IMR-90 (cell line): ENCODE data around the gene RFX2. TPM values are rescaled to one million over a fixed set of nuclear protein-coding genes. Genes with fewer than 3 reads are reported as not detected.

Experiments used
- ATAC-seq: fragments of 200-7000 bp; cut with Tn5 transposase; 2 replicates; pipeline ENCODE4 v1.9.1; 2020; ENCODE audit warnings: low read depth, mild to moderate bottlenecking, moderate library complexity
- BruUV-seq: library from RNA; stranded (reverse); fragments of 400-500 nt; replicated peaks from 2 replicates; lab custom pipeline; 2021; lab: Mats Ljungman, UMichigan
- CTCF ChIA-PET: fragments of 300-600 bp; formaldehyde crosslinking; extraction: SDS; loops from one replicate; lab custom pipeline; 2021; ENCODE audit warnings: antibody characterized with exemption; lab: Yijun Ruan, JAX
- POLR2A ChIA-PET: fragments of 300-600 bp; sonication (Branson Sonifier 250); formaldehyde crosslinking; loops from one replicate; lab custom pipeline; 2022; ENCODE audit warnings: antibody characterized with exemption; ENCODE audit not compliant: unreplicated experiment; lab: Charles Lee
- DNase-seq: peaks from one replicate; pipeline ENCODE4 v3.0.0; 2013
- H2AFZ ChIP-seq: replicated peaks from 2 replicates; pipeline ENCODE3; 2013; ENCODE audit warnings: low read length, mild to moderate bottlenecking; ENCODE audit not compliant: poor library complexity
- H2AK5ac ChIP-seq: 2 replicates; pipeline ENCODE4 v1.6.1; 2013; ENCODE audit warnings: low read depth, low read length, inconsistent platforms
- H2AK9ac ChIP-seq: replicated peaks from 2 replicates; pipeline ENCODE3; 2013; ENCODE audit warnings: mild to moderate bottlenecking, low read depth, low read length, moderate library complexity; ENCODE audit not compliant: poor library complexity
- H2BK120ac ChIP-seq: 2 replicates; pipeline ENCODE4 v1.6.1; 2013; ENCODE audit warnings: low read depth, low read length, inconsistent platforms
- H2BK15ac ChIP-seq: 3 replicates; pipeline ENCODE4 v1.6.1; 2013; ENCODE audit warnings: low read depth, low read length, inconsistent platforms
- H2BK20ac ChIP-seq: 2 replicates; pipeline ENCODE4 v1.6.1; 2013; ENCODE audit warnings: low read depth, mild to moderate bottlenecking, inconsistent platforms, low read length, moderate library complexity
- H2BK5ac ChIP-seq: 2 replicates; pipeline ENCODE4 v1.6.1; 2013; ENCODE audit warnings: mild to moderate bottlenecking, low read depth, low read length, inconsistent platforms; ENCODE audit not compliant: poor library complexity, severe bottlenecking
- H3K14ac ChIP-seq: replicated peaks from 2 replicates; pipeline ENCODE4 v1.6.1; 2013; ENCODE audit warnings: low read depth, low read length, inconsistent platforms
- H3K18ac ChIP-seq: 2 replicates; pipeline ENCODE4 v1.6.1; 2013; ENCODE audit warnings: low read depth, low read length, control low read depth
- H3K23ac ChIP-seq: 2 replicates; pipeline ENCODE4 v1.6.1; 2013; ENCODE audit warnings: low read depth, low read length, inconsistent platforms
- H3K27ac ChIP-seq: 2 replicates; pipeline ENCODE4 v1.5.1; 2013; ENCODE audit warnings: mild to moderate bottlenecking, control low read depth, low read length; ENCODE audit not compliant: insufficient read depth
- H3K27me3 ChIP-seq: 2 replicates; pipeline ENCODE4 v1.6.1; 2013; ENCODE audit warnings: low read length; ENCODE audit not compliant: control insufficient read depth, insufficient read depth
- H3K36me3 ChIP-seq: 2 replicates; pipeline ENCODE4 v1.6.1; 2013; ENCODE audit warnings: low read length, mixed read lengths; ENCODE audit not compliant: control insufficient read depth, insufficient read depth
- H3K4ac ChIP-seq: 2 replicates; pipeline ENCODE4 v1.6.1; 2013; ENCODE audit warnings: low read depth, low read length, inconsistent platforms
- H3K4me1 ChIP-seq: 2 replicates; pipeline ENCODE4 v1.6.1; 2013; ENCODE audit warnings: low read length, mixed read lengths; ENCODE audit not compliant: control insufficient read depth, insufficient read depth
- H3K4me2 ChIP-seq: 2 replicates; pipeline ENCODE4 v1.6.1; 2013; ENCODE audit warnings: low read depth, mild to moderate bottlenecking, control low read depth, low read length, moderate library complexity
- H3K4me3 ChIP-seq: 2 replicates; pipeline ENCODE4 v1.5.1; 2013; ENCODE audit warnings: low read depth, mild to moderate bottlenecking, control low read depth, low read length, moderate library complexity; ENCODE audit not compliant: insufficient read depth
- H3K56ac ChIP-seq: 2 replicates; pipeline ENCODE4 v1.6.1; 2013; ENCODE audit warnings: low read length, inconsistent platforms; ENCODE audit not compliant: insufficient read depth; ENCODE audit errors: extremely low read depth
- H3K79me1 ChIP-seq, 2 experiments: 2 replicates each; pipeline ENCODE4 v1.6.1; 2013; ENCODE audit warnings: low read length in 2 of 2, inconsistent platforms in 1 of 2, low read depth in 1 of 2
- H3K9ac ChIP-seq: 2 replicates; pipeline ENCODE4 v1.6.1; 2013; ENCODE audit warnings: low read depth, low read length, control low read depth
- H3K9me1 ChIP-seq: 2 replicates; pipeline ENCODE4 v1.6.1; 2013; ENCODE audit warnings: low read length, inconsistent platforms; ENCODE audit not compliant: insufficient read depth
- H3K9me3 ChIP-seq: 2 replicates; pipeline ENCODE4 v1.6.1; 2013; ENCODE audit warnings: low read length; ENCODE audit not compliant: control insufficient read depth, insufficient read depth
- H4K20me1 ChIP-seq: 2 replicates; pipeline ENCODE4 v1.6.1; 2013; ENCODE audit warnings: low read length, inconsistent platforms; ENCODE audit not compliant: insufficient read depth
- H4K5ac ChIP-seq: 2 replicates; pipeline ENCODE4 v1.6.1; 2013; ENCODE audit warnings: mild to moderate bottlenecking, low read depth, low read length, control low read depth
- H4K8ac ChIP-seq, 2 experiments: 2 replicates each; pipeline ENCODE4 v1.6.1; 2013; ENCODE audit warnings: low read depth in 2 of 2, low read length in 2 of 2, control low read depth in 1 of 2, inconsistent platforms in 1 of 2
- H4K91ac ChIP-seq: 2 replicates; pipeline ENCODE4 v1.6.1; 2013; ENCODE audit warnings: low read depth, low read length, inconsistent platforms; ENCODE audit not compliant: insufficient read depth
- BHLHE40 ChIP-seq: fragments of 150-350 bp; IDR thresholded peaks from 2 replicates; pipeline ENCODE4 v1.6.1; 2016; ENCODE audit warnings: mild to moderate bottlenecking, low read depth, low read length
- CEBPB ChIP-seq: IDR thresholded peaks from 2 replicates; pipeline ENCODE4 v1.6.1; 2012; ENCODE audit warnings: low read depth, low read length, improper control_type of control experiment
- CTCF ChIP-seq: conservative IDR thresholded peaks from 2 replicates; pipeline ENCODE4 v1.5.1; 2012; ENCODE audit warnings: mild to moderate bottlenecking, low read depth, low read length, improper control_type of control experiment
- MAZ ChIP-seq: IDR thresholded peaks from 2 replicates; pipeline ENCODE4 v1.6.1; 2012; ENCODE audit warnings: low read depth, mild to moderate bottlenecking, low read length, improper control_type of control experiment, moderate library complexity, borderline replicate concordance
- RAD21 ChIP-seq: IDR thresholded peaks from 2 replicates; pipeline ENCODE4 v1.6.1; 2012; ENCODE audit warnings: low read length, improper control_type of control experiment
- RCOR1 ChIP-seq: IDR thresholded peaks from 2 replicates; pipeline ENCODE4 v1.6.1; 2012; ENCODE audit warnings: mild to moderate bottlenecking, low read length, improper control_type of control experiment; ENCODE audit not compliant: insufficient replicate concordance
- RFX5 ChIP-seq: IDR thresholded peaks from 2 replicates; pipeline ENCODE4 v1.8.0; 2012; ENCODE audit warnings: low read depth, mild to moderate bottlenecking, low read length, moderate library complexity
- USF2 ChIP-seq: fragments of 150-350 bp; IDR thresholded peaks from 2 replicates; pipeline ENCODE4 v1.6.1; 2017; ENCODE audit warnings: mild to moderate bottlenecking, antibody characterized with exemption, low read length, low read depth
- WGBS, 2 experiments: methylation state at CpG; one replicate each; pipeline versions ENCODE4 v1.1.5 to v1.1.7; 2013; ENCODE audit warnings: missing lambda C conversion rate in 2 of 2; ENCODE audit not compliant: insufficient read length in 1 of 2; ENCODE audit errors: extremely low coverage in 2 of 2; 5-methylcytosine and 5-hydroxymethylcytosine counted together
- dilution Hi-C: fragments of 300-500 bp; cut with HindIII; formaldehyde crosslinking; loops from one replicate; pipeline ENCODE4 v1.14.3; 2018; ENCODE audit warnings: low sequenced_read_pairs; ENCODE audit not compliant: unreplicated experiment
- in situ Hi-C: fragments of 300-500 bp; cut with MboI; formaldehyde crosslinking; loops from 3 replicates; pipeline ENCODE4 v1.14.3; 2019; ENCODE audit warnings: low sequenced_read_pairs, inconsistent platforms, mixed read lengths
- intact Hi-C: fragments of 100-400 bp; cut with micrococcal nuclease; formaldehyde crosslinking; loops from 2 replicates; pipeline ENCODE4 v1.10.0; 2022
- polyA plus RNA-seq, 3 experiments: library from polyadenylated mRNA; depleted of rRNA; stranded (reverse); fragments of >200 nt; gene quantifications; 2 replicates each; pipeline ENCODE4 v1.2.3, GENCODE V29; 2012; ENCODE audit warnings: low replicate concordance in 1 of 3
- total RNA-seq: library from RNA; depleted of rRNA; stranded (reverse); fragments of >200 nt; gene quantifications from 2 replicates; pipeline ENCODE4 v1.2.3, GENCODE V29; 2012

Gene RFX2
- total and polyA plus RNA-seq, 2 of the 4 experiments (the other 2 are of a cell fraction) = 2.2 to 4.9 TPM

DNA sequence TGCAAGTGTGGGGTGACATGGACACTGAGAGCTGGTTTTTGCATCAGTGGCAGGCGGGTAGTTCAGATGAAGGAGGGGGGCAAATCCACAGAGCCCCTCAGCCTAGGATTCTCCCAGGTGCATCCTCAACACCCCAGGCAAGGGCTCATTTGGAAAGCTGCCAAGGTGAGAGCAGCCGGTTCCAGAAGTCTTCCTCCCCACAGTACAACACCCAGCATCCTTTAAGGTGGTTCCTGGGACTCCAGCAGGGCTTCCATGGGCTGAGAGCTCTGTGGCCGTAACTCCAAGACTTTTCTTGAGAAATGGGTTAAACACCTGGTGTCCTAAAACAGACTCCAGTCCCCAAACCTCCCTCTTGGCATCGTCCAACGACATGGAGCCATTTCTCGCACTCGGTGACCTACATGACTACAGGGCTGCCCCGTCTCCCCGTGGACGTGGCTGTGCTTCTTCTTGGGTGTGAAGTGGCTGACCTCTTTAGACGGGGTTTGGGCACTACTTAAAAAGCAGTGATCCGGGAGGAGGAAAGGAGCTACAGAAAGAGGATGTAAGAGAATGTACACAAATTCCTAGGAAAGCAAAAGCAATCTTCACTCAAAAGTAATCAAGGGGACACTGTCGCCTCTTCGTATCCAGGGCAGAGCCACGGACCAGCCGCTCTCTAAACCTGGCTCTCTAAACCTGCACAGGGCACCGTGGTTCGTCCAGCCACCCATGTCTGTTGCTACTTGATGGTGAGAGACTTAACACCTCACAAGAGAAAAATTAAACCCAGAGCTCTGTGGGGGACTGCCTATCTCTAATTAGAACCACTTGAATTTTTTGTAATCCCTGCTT, 157.9 kb downstream of the RFX2 start:
- CTCF ChIA-PET = no interaction called here
- Histone ChIP-seq H3K27me3 (no peaks in the 10 kb centered on the region), H2BK5ac (peak overlapping the region; percentile 22), H4K5ac (peak overlapping the region; percentile 37; the same call in 1 of the 2 replicates), H2BK120ac (peak overlapping the region; percentile 87), H3K9me1 (peaks cover 45% of the 10 kb centered on the region), H3K9ac (no peak overlapping the region), H3K27ac (peak overlapping the region; percentile 67), H3K36me3 (peaks cover 15% of the 10 kb centered on the region), H3K4me2 (peak overlapping the region; percentile 41; the same call in 1 of the 2 replicates), H4K20me1 (peaks cover 75% of the 10 kb centered on the region), H3K4me3 (no peak overlapping the region), H3K79me1 (peaks cover 41 to 99% of the 10 kb centered on the region in 2 experiments), H2BK20ac (peak overlapping the region; percentile 88), H3K4ac (peak overlapping the region; percentile 91), H3K4me1 (peaks cover 58% of the 10 kb centered on the region), H3K14ac (peak overlapping the region; percentile 72), H2BK15ac (peak overlapping the region; percentile 89; the same call in 2 of the 3 replicates), H2AK9ac (peak overlapping the region; percentile 22), H4K91ac (peak overlapping the region; percentile 64), H3K18ac (peak overlapping the region; percentile 25; the same call in 1 of the 2 replicates), H3K9me3 (no peaks in the 10 kb centered on the region), H2AFZ (no peak overlapping the region), H3K56ac (peak overlapping the region; percentile 46; the same call in 1 of the 2 replicates), H3K23ac (peak overlapping the region; percentile 66), H2AK5ac (peak overlapping the region; percentile 96), H4K8ac (peak overlapping the region; percentile 35 to 46; a peak in 2 of 4 replicates)
- in situ Hi-C loops (no loop called here), intact Hi-C loops (no loop called here), dilution Hi-C loops (no loop called here)
- no peak for TF ChIP-seq CEBPB
- no peak for TF ChIP-seq MAZ
- TF ChIP-seq USF2 = no peak
- no peak for TF ChIP-seq RCOR1
- no peak for TF ChIP-seq RFX5
- no peak for TF ChIP-seq BHLHE40
- TF ChIP-seq CTCF = no peak
- no peak for TF ChIP-seq RAD21
- ATAC-seq (no peak), DNase-seq (no peak)
- 60% methylated on average over 3 of the region's 18 CpGs; no CpG with 5 or more reads in 1 of the 2 experiments for WGBS, 2 experiments
- no TSS peak for BruUV-seq
- POLR2A ChIA-PET = no interaction called here
